Brain microvascular endothelial cell (primary cell): ENCODE results near the gene FGD4.

Source experiments
- DNase-seq: peaks from one replicate; pipeline ENCODE4 v3.0.0-alpha.2; 2020
- H3K27ac ChIP-seq: fragments of 250-450 bp; sonication (Bioruptor Pico); 2 replicates; pipeline ENCODE4 v1.5.1; 2020; ENCODE audit warnings: mild to moderate bottlenecking, moderate library complexity
- H3K27me3 ChIP-seq: fragments of 250-450 bp; sonication (Bioruptor Pico); replicated peaks from 2 replicates; pipeline ENCODE4 v1.5.1; 2020; ENCODE audit warnings: mild to moderate bottlenecking
- H3K36me3 ChIP-seq: fragments of 250-450 bp; sonication (Bioruptor Pico); replicated peaks from 2 replicates; pipeline ENCODE4 v1.5.1; 2020; ENCODE audit warnings: mild to moderate bottlenecking
- H3K4me3 ChIP-seq: 2 replicates; pipeline ENCODE4 v1.5.1; 2011; ENCODE audit warnings: low read depth, mild to moderate bottlenecking, control low read depth, low read length, moderate library complexity
- CTCF ChIP-seq: IDR thresholded peaks from 2 replicates; pipeline ENCODE4 v1.5.1; 2011; ENCODE audit warnings: low read depth, mild to moderate bottlenecking, moderate library complexity, low read length, control low read depth, inconsistent platforms; ENCODE audit errors: missing control alignments
- in situ Hi-C: cut with HindIII; loops from 2 replicates; pipeline ENCODE4 v1.10.0; 2017; ENCODE audit warnings: low sequenced_read_pairs, low pct_ligation_motif_present

The FGD4 gene

GRCh38 chr12:32379213-32379612 is 20.1 kb upstream of the FGD4 start:
- DNase-seq = no peak
- in situ Hi-C loops = no loop called here
- Histone ChIP-seq H3K4me3 (no peak overlapping the region), H3K27me3 (no peaks in the 10 kb centered on the region), H3K27ac (no peak overlapping the region), H3K36me3 (no peaks in the 10 kb centered on the region)
- no peak for TF ChIP-seq CTCF

GRCh38 chr12:32379667-32380066 is 19.7 kb upstream of the FGD4 start:
- no peaks in the 10 kb centered on the region for H3K36me3 ChIP-seq
- TF ChIP-seq CTCF = no peak
- no peak overlapping the region for H3K27ac ChIP-seq
- in situ Hi-C loops = no loop called here
- no peaks in the 10 kb centered on the region for H3K27me3 ChIP-seq
- DNase-seq = no peak
- H3K4me3 ChIP-seq = no peak overlapping the region

GRCh38 chr12:32382226-32382625 is 17.1 kb upstream of the FGD4 start:
- Histone ChIP-seq H3K36me3 (no peaks in the 10 kb centered on the region), H3K27ac (no peak overlapping the region), H3K27me3 (no peaks in the 10 kb centered on the region), H3K4me3 (no peak overlapping the region)
- in situ Hi-C loops = no loop called here
- TF ChIP-seq CTCF = no peak
- no peak for DNase-seq

GRCh38 chr12:32390572-32391219 is 8.7 kb upstream of the FGD4 start:
- no peak for TF ChIP-seq CTCF
- peak overlapping the region; percentile 40 for H3K4me3 ChIP-seq
- no peaks in the 10 kb centered on the region for H3K36me3 ChIP-seq
- peak; percentile 32 for DNase-seq
- H3K27me3 ChIP-seq = no peaks in the 10 kb centered on the region
- H3K27ac ChIP-seq = no peak overlapping the region
- in situ Hi-C loops = no loop called here

- no peak overlapping the region for H3K4me3 ChIP-seq
- DNase-seq = no peak
- no peak overlapping the region for H3K27ac ChIP-seq
- H3K36me3 ChIP-seq = no peaks in the 10 kb centered on the region
- H3K27me3 ChIP-seq = no peaks in the 10 kb centered on the region
- in situ Hi-C loops = no loop called here
- no peak for TF ChIP-seq CTCF
Measured at GRCh38 chr12:32395026-32395425, 4.3 kb upstream of the FGD4 start.

- no peak for TF ChIP-seq CTCF
- Histone ChIP-seq H3K4me3 (no peak overlapping the region), H3K27ac (no peak overlapping the region), H3K27me3 (no peaks in the 10 kb centered on the region), H3K36me3 (no peaks in the 10 kb centered on the region)
- no peak for DNase-seq
- in situ Hi-C loops = no loop called here
Measured at GRCh38 chr12:32397696-32398095, 1.7 kb upstream of the FGD4 start.
